ENCODE data around the gene PIP4K2A.

Gene PIP4K2A

DNA sequence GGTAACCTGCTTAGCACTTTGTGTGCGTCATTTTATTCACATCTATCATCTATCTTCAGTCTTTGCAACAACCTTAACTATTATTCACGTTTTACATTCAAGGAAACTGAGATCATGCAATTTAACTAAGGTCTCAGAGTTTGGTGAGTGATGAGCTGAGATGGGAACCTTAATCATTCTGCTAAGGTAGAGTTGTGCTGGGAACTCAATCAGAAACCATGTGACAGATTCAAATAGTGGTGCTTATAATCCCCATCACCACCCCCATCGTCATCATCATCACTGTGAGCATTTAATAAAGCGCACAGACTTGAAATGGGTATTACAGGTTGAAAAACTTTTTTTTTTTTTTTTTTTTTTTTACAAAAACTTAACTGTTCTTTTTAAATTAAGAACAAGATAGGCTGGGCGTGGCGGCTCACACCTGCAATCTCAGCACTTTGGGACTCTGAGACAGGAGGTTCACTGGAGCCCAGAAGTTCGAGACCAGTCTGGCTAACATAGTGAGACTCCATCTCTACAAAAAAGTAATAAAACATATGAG, 160.9 kb downstream of the PIP4K2A start:
- no peak for DNase-seq (ENCODE audit: low spot score in 2 of 2)
- ATAC-seq (ENCODE audit: low read depth), result no peak
- H3K9me3 Mint-ChIP-seq, result no peaks in the 10 kb centered on the region
- H3K4me3 Mint-ChIP-seq, result no peak overlapping the region
- H3K27me3 Mint-ChIP-seq, result no peaks in the 10 kb centered on the region
- no peak overlapping the region for H3K27ac Mint-ChIP-seq
- H3K36me3 Mint-ChIP-seq, result peaks cover 13% of the 10 kb centered on the region
- H3K4me1 Mint-ChIP-seq, result peaks cover 7% of the 10 kb centered on the region

DNA sequence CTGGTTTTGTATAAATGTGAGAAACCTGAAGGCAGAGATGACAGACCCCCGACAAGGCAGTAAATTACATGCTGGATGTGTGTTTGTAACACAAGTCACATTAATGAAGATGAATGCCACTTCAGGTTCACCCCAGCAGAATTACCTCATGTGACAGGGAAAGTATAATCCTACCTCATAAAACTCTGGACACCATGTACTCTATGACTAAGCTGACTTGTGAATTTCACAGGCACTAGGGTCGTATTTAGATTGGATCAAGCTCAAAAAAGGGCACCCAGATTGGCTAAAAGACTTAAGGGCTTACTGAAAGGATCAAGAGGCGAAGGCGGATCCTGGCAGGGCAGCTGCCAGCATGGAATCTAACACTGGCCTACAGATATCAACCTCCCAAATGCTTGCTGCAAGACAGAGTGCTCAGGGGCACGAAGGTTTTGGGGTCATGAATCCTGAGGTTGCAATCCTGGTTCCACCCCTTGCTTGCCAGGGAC, 161.4 kb downstream of the PIP4K2A start:
- Mint-ChIP-seq H3K36me3 (peaks cover 9% of the 10 kb centered on the region), H3K4me1 (peaks cover 7% of the 10 kb centered on the region), H3K4me3 (no peak overlapping the region), H3K27me3 (no peaks in the 10 kb centered on the region), H3K9me3 (no peaks in the 10 kb centered on the region), H3K27ac (peak overlapping the region; percentile 46)
- DNase-seq (ENCODE audit: low spot score in 2 of 2), result no peak
- ATAC-seq (ENCODE audit: low read depth), result no peak

DNA sequence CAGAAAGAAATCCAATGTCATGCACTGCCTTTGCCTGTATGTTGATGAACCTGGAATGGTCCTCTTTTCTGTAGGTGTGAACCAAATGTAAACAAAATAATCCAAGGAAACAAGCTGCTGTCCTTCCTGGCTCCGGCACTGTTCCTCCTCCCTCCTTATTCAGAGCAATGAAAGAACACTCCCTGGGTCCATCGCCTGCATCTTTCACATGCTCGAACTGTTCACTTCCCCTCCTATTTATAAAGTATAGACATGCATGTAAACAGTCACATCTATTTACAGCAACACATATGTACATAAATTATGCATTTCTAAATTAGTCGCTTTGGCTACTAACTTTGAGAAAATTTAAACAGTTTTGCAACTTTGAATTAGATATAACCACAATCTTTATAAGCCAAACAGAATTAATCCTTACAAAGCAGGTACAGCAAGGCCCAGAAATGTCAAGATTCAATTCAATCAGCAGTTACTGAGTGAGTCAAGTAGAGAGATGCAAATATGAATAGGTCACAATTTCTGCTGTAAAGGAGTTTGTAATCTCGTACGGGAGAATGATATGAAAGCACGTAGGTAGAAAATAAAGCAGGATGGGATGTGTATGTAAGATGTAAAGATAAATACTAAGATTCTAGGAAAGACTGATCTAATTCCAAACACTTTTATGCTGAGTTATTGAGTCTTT, 162.6 kb downstream of the PIP4K2A start:
- no peak overlapping the region for H3K4me3 Mint-ChIP-seq
- DNase-seq (ENCODE audit: low spot score in 2 of 2) (no peak), ATAC-seq (ENCODE audit: low read depth) (no peak)
- peaks cover 18% of the 10 kb centered on the region for H3K36me3 Mint-ChIP-seq
- H3K27ac Mint-ChIP-seq, result peak overlapping the region; percentile 46
- H3K9me3 Mint-ChIP-seq, result no peaks in the 10 kb centered on the region
- H3K27me3 Mint-ChIP-seq, result no peaks in the 10 kb centered on the region
- peaks cover 9% of the 10 kb centered on the region for H3K4me1 Mint-ChIP-seq

DNA sequence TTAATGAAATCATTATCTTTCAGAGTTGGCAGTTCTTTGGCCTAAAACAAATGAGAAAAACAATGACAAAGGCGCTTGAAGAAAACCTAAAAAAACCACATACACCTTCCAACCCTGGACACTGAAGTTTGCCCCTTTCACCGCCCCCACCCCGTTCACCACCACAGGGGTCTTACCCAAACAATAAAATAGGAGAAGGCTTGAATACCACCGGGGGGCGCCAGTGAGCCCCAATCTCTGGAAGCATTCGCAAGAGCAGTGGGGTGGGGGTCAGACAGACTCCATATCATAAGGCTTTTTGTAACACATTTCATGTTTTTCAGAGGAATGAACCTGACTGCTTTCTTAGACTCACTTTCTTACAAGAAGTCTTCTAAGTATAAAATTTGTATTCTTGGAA, 163.6 kb downstream of the PIP4K2A start:
- peak; percentile 57 for ATAC-seq (ENCODE audit: low read depth)
- Mint-ChIP-seq H3K4me3 (no peak overlapping the region), H3K9me3 (no peaks in the 10 kb centered on the region), H3K36me3 (peaks cover 21% of the 10 kb centered on the region), H3K4me1 (peaks cover 9% of the 10 kb centered on the region), H3K27ac (no peak overlapping the region), H3K27me3 (no peaks in the 10 kb centered on the region)
- peak; percentile 64 to 70 for DNase-seq (ENCODE audit: low spot score in 2 of 2)

DNA sequence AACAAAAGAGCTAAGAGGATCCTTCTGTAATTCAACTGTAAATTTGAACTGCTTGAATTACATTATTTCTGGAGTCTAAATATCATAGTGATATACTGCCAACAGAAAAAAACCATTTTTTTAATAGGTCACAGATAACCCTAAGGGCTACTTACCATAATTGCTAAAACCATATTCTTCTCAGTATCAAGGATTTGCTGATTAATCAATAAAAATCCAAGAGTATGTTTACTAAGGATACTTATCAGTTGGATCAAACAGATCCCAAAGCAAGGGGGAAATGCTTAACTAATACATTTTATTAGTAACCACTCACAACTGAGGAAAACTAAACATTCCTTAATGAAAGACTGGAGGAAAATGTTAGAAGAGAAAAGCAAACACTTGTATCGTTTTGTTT, 166.0 kb downstream of the PIP4K2A start:
- Mint-ChIP-seq H3K27me3 (no peaks in the 10 kb centered on the region), H3K27ac (no peak overlapping the region), H3K4me3 (no peak overlapping the region), H3K9me3 (no peaks in the 10 kb centered on the region), H3K36me3 (peaks cover 24% of the 10 kb centered on the region), H3K4me1 (peaks cover 11% of the 10 kb centered on the region)
- no peak for ATAC-seq (ENCODE audit: low read depth)
- DNase-seq (ENCODE audit: low spot score in 2 of 2), result no peak

DNA sequence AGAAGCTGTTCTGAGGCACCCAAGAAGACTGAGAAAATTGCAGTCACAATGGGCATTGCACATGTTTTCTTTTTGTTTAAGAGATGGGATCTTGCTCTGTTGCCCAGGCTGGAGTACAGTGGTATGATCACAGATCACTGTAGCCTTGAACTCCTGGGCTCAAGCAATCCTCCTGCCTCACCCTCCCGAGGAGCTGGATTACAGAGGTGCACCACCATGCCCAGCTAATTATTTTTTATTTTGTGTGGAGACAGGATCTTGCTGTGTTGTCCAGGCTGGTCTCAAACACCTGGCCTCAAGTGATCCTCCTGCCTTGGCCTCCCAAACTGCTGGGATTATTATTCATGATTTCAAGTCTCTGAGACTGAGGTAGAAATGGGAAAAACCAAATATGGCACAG, 168.7 kb downstream of the PIP4K2A start:
- DNase-seq (ENCODE audit: low spot score in 2 of 2) (no peak), ATAC-seq (ENCODE audit: low read depth) (no peak)
- Mint-ChIP-seq H3K27ac (no peak overlapping the region), H3K4me3 (no peak overlapping the region), H3K36me3 (peaks cover 34% of the 10 kb centered on the region), H3K4me1 (peaks cover 4% of the 10 kb centered on the region), H3K9me3 (no peaks in the 10 kb centered on the region), H3K27me3 (no peaks in the 10 kb centered on the region)

DNA sequence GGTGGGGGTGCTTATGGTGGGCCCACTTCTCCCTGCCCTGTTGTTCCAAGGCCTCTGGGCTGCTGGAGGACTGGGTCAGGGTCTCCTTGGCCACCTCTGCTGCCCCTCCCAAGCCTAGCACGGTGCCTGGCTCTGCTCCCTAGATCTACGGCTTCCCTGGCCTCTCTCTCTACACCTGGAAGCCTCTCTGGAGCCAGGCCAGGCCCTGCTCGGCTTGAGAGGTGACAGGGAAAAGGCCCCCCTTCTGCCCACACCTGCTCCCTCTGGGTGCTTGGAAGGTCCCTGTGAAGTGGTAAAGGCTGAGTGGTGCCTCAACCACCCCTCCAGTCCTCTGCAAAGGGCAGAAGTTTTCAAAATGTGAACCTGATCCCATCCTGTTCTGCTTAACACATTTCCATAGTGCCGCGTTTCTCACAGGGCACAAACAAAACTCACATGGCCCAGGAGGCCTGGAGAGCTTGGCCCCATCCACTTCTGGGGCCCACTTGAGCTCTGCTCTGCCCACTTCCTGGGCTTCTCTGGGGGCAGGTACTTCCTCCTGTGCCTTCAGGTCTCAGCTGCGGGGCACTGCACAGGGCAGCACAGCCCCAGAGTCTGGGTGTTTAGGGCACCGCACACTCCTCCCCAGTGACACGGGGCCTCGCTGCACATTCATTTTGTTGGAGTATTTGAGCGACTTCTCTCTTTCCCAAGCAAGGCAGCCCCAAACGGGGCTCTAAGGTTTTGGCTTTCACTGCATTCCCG, 169.9 kb downstream of the PIP4K2A start:
- H3K9me3 Mint-ChIP-seq, result no peaks in the 10 kb centered on the region
- H3K4me1 Mint-ChIP-seq, result peaks cover 4% of the 10 kb centered on the region
- no peaks in the 10 kb centered on the region for H3K27me3 Mint-ChIP-seq
- no peak for DNase-seq (ENCODE audit: low spot score in 2 of 2)
- no peak for ATAC-seq (ENCODE audit: low read depth)
- H3K4me3 Mint-ChIP-seq, result no peak overlapping the region
- peak overlapping the region; percentile 77 for H3K27ac Mint-ChIP-seq
- H3K36me3 Mint-ChIP-seq, result peaks cover 36% of the 10 kb centered on the region

DNA sequence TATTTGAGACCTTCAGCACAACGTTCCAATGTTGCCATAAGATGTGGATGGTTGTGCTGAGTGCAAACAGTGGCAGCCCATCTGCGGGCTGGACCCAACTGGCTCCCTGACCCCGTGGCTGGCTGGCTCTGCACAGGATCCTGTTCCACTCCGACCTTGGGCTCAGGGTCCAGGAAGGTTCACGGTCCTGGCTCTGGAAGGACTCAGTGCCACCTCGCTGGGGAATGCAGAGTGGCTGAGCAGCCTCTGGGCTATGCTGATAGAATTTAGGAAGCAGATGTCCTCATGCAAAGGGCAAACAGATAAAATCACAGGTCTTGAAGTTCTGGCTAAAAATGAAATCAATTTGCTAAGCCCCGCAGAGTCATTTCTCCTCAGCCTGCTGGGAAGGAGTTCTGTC, 171.6 kb downstream of the PIP4K2A start:
- Mint-ChIP-seq H3K27me3 (no peaks in the 10 kb centered on the region), H3K9me3 (no peaks in the 10 kb centered on the region), H3K36me3 (peaks cover 49% of the 10 kb centered on the region), H3K4me3 (no peak overlapping the region), H3K27ac (no peak overlapping the region), H3K4me1 (peaks cover 4% of the 10 kb centered on the region)
- ATAC-seq (ENCODE audit: low read depth) (no peak), DNase-seq (ENCODE audit: low spot score in 2 of 2) (no peak)

DNA sequence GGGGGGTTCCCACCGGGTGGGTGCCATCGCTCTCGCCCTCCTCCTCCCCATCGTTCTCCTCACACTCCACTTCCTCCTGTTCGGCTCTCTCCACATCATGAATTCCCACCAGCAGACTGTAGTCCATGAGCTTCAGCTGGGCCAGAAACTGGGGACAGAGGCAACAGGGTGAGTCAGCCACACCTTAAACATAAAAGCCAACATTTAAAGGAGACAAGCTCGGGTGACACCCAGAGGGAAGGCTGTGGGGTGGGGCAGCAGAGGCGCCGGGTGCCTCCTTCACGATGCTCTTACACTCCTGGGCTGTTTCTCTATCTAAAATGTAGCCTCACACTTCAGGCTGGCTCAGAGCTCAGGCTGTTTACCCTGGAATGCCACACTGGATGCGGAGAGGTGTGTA, 172.5 kb downstream of the PIP4K2A start:
- DNase-seq (ENCODE audit: low spot score in 2 of 2) (no peak), ATAC-seq (ENCODE audit: low read depth) (no peak)
- Mint-ChIP-seq H3K4me1 (peaks cover 3% of the 10 kb centered on the region), H3K36me3 (peaks cover 46% of the 10 kb centered on the region), H3K9me3 (no peaks in the 10 kb centered on the region), H3K27ac (no peak overlapping the region), H3K27me3 (no peaks in the 10 kb centered on the region), H3K4me3 (no peak overlapping the region)

DNA sequence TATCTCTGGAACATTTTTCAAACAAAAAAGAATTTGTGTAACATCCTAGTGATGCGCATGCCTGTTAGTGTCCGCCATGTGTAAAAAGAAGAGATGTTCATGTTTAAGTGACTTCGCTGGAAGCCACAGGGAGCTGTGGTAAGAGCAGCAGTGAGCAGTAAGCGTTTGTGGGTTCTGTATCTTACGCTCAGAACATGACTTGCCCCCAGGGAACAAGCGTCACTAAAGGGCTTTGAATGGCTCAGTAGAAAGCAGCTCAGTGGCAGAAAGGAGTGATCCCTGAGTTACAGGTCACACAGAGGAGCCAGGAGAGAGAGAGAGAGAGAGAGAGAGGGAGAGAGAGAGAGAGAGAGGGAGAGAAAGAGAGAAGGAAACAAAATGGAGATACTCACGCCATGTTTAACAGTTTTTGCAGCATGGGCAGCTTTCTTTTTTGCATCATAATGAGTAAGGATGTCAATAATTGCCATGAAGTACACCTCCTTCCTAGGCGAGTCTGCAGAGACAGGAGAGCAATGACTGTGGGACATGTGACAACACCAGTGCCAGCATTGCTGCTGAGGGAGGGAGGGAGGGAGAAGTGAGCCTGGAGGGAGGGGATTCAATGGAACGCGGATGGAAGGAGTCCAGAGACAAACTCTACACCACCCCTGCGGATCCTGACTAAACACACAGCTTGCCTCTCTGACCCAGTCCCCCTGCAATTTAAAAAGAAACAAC, 174.6 kb downstream of the PIP4K2A start:
- ATAC-seq (ENCODE audit: low read depth) (no peak), DNase-seq (ENCODE audit: low spot score in 2 of 2) (no peak)
- Mint-ChIP-seq H3K27me3 (no peaks in the 10 kb centered on the region), H3K36me3 (peaks cover 51% of the 10 kb centered on the region), H3K27ac (no peak overlapping the region), H3K4me3 (no peak overlapping the region), H3K9me3 (peaks cover 3% of the 10 kb centered on the region), H3K4me1 (no peaks in the 10 kb centered on the region)

DNA sequence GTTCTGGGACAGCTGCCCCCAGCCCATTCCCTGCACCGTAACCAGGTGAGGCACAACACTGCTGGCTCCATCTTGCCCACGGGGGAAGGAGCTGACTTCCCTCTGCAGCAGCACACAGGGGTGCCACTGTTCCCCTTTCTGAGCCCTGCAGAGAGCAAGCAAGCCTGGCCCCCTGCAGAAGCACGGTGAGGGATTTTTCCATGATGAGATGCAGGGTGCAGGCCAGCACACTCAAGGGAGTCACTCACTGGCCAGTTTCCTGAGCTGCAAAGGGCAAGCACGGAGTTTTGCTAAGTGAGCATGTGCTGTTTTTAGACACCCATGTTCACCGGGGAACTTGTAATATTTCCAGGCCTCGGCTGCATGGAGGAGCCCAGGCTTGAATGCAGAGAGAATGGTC, 176.6 kb downstream of the PIP4K2A start:
- Mint-ChIP-seq H3K4me3 (no peak overlapping the region), H3K36me3 (peaks cover 56% of the 10 kb centered on the region), H3K27me3 (no peaks in the 10 kb centered on the region), H3K4me1 (no peaks in the 10 kb centered on the region), H3K27ac (no peak overlapping the region), H3K9me3 (peaks cover 3% of the 10 kb centered on the region)
- ATAC-seq (ENCODE audit: low read depth), result no peak
- no peak for DNase-seq (ENCODE audit: low spot score in 2 of 2)

DNA sequence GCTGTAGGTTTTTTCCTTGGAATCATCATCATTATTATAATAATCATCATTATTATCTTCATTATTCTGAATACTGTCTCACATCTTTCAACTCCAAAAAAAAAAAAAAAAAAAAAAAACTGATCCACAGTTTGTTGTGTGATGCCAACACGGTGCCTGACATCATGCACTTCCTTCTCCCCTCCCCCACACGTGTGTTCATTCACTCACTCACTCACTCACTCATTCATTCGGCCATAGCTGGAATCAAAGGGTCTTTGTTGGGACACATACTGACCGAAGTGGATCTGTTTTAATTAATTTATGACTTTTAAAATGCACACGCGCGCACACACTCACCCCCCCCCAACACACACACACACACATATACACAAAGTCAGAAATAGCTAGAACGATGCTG, 177.8 kb downstream of the PIP4K2A start:
- H3K9me3 Mint-ChIP-seq, result peaks cover 3% of the 10 kb centered on the region
- no peaks in the 10 kb centered on the region for H3K27me3 Mint-ChIP-seq
- no peak overlapping the region for H3K4me3 Mint-ChIP-seq
- H3K4me1 Mint-ChIP-seq, result no peaks in the 10 kb centered on the region
- no peak for ATAC-seq (ENCODE audit: low read depth)
- DNase-seq (ENCODE audit: low spot score in 2 of 2), result no peak
- H3K36me3 Mint-ChIP-seq, result peaks cover 47% of the 10 kb centered on the region
- no peak overlapping the region for H3K27ac Mint-ChIP-seq

DNA sequence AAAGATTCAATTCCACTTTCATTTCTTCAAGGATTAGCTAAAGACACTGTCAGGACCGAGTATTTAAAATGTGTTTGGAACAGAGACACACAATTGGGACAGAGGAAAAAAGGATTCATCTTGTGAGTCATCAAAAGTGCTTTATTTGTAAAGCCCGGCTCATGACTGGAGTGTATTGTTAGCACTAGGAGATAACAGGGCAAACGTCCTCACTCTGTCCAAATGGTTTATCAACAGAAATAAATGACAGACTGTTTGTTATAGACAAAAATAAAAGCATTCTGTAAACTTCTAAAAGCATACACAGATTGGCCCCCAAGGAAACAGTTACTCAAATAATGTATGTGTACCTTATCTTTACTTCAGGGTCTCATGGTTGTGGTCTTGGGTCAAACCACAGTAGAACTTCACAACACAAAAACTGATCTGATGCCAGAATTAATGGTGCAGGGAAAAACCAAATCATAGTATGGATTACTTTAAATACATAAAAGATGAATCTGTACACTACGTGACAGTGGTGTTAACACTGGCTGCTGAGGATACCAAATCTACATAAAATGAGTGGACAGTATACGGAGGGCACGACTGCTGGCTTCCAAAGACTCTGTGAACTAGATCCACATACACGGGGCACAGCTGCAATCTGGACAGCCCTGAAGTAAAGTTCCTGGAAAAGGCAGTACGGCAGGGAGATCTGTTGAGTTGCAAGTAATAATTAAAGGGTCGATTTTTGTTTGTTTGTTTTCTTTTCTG, 179.4 kb downstream of the PIP4K2A start:
- ATAC-seq (ENCODE audit: low read depth), result no peak
- no peaks in the 10 kb centered on the region for H3K4me1 Mint-ChIP-seq

More for the DNA sequence above, 179.4 kb downstream of the PIP4K2A start:
- Mint-ChIP-seq H3K9me3 (peaks cover 3% of the 10 kb centered on the region), H3K27me3 (no peaks in the 10 kb centered on the region), H3K27ac (no peak overlapping the region), H3K36me3 (peaks cover 42% of the 10 kb centered on the region), H3K4me3 (no peak overlapping the region)
- DNase-seq (ENCODE audit: low spot score in 2 of 2), result no peak

All from memory B cell (primary cell).